GM19240 (cell line): ENCODE results near the gene ST3GAL6.

ENCODE experiments used
- DNase-seq: peaks from one replicate; pipeline ENCODE4 v3.0.0; 2011; ENCODE audit warnings: low spot score; ENCODE audit not compliant: insufficient read length

The ST3GAL6 gene

DNA sequence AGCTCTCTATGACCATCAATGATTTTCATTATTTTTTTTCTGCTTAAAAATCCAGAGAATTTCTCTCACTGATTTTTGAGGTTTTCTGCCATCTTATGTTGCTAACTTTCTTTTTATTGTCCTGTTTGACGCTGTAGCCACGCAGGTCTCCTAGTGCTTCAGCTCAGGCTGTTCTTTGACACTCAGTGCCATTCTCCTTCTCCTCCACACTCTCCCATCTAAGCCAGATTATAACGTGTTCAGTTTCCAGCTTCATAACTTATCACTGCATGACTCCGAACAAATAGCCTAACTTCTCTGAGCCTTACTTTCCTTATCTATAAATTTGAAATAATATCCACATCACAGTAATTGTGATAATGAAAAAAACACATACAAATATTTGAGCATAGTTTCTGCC, 22.8 kb upstream of the ST3GAL6 start:
- DNase-seq, result no peak

DNA sequence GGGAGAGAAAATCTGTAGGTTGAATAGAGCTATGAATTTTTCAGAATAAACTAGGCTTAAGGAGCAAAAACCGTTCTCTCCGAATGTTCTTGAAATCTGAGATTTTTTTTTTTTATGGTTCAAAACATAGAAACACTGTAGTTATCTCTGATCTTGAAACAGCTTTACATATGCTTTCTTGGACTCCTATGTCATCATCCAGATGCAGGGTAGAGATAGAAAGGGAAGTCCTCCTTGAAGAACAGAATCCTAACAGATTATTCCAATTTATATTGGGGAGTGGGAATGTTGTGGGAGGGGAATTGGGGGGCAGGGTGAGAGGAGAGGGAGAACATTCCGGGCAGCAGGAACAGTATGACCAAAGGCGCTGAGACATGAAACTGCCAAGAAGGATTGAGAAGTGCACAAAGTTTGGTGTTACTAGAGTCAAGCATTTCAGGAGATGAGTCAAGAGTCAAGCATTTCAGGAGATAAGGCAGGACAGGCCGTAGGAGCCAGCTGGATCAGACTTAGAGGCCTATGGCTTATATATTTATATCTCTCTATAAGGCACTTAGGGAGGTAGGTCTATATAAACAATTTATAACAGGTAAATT, 21.9 kb upstream of the ST3GAL6 start:
- no peak for DNase-seq

DNA sequence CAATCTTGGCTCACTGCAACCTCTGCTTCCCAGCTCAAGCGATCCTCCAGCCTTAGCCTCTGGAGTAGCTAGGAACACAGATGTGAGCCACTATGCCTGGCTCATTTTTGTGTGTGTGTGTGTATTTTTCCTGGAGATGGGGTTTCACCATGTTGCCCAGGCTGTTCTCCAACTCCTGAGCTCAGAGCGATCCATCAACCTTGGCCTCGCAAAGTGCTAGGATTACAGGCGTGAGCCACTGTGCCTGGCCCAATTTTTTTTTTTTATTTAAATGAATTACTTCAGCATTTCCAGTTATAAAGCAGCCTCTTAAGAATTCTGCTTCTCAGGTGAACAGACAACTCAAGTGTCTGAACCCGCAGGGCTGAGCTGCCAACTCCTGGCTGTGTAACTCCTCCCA, 20.1 kb upstream of the ST3GAL6 start:
- no peak for DNase-seq

DNA sequence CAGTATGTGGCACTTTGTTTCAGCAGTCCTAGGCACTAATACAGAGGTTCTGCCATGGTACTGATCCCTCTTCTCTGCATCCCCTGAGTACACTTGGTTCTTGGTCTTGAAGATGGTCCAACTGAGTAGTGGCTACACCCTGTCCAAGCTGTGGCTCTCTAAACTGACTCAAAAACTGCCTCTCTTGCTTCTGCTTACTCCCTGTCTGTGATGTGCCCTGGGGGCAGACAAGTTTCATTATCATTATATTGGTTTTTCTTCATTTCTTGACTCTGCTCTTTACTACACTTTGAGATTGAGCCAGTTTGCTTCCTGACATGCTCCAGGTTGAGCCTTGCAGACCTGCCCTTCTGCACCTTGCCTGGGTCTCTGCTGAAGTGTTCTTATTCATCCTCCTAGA, 18.9 kb upstream of the ST3GAL6 start:
- DNase-seq, result no peak

DNA sequence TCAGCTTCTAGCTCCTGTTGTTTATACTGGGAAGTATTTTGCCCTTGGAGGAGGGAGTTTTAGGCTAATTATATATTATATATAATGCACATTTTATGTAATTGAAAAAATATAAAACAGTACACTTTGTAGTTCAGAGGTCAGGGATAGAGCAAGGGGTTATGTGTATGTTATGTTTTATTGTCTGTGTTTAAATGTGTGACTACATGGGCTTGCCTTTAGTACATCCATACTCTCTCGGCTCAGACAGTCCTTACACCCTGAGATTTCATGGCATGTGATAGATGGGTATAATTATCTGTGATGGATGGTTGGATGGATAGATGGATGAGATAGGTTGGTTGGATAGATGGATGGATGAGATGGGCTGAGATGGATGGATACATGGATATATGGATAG, 17.4 kb upstream of the ST3GAL6 start:
- no peak for DNase-seq

DNA sequence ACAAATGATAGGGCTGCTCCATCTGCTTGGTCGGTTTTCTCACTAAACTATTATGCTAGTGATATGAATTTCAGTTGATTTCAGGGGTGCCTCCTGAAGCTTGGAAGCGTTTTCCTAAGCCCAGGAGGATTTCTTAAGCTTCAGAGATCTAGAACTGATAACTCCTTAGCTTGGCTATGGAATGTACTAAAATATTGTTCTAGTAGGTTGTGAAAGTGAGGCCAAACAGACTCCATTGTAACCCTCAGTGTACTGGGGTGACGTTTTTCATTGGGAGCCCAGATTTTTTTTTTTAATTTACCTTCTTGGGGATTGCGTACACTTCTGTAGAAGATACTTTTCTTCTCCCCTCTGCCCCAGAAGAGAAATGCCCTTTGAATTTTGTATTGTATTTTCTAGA, 17.0 kb upstream of the ST3GAL6 start:
- DNase-seq, result no peak

DNA sequence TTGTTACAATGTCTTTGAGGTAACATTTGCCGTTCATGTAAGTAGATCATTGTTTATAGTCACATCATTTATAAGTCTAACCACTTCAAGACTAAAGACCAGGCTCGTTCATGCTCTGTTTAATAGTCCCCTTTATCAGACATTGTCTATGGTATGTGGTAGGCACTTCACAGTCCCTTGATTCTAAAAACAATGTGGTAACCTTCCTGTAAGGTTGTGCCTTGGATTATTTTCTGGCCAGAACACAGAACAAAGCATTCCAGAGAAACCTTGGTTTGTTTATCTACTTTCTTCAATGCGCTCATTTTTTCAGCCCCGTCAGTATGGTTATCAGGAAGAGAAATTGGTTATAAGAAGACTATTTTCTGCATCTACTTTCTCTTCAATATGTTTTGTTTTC, 16.3 kb upstream of the ST3GAL6 start:
- DNase-seq, result no peak

DNA sequence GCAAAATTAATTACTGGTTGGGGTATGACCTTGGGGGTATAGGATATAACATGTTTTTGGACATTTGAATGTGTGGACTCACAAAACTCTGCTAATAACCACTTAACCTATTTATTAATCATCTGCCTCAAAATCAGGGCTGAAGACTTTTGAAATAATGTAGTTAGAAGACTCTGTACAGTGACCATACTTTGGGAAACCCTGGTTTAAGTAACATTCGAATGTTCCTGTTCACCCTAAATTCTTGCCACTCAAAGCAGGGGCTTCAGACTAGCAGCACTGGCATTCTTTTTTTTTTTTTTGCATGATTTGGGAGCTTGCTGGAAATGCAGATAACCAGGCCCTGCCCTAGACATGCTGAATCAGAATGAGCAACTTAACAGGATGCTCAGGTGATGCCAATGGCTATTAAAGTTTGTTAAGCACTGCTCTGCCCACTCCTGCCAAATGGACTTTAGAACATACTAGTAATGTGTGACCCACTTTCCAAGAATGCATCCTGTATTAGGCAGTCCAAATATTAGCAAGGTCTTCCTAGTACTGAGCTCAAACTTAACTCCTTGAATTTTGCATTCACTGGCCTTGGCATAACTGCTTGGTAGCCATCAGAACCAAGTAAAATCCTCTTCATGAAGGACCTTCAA, 12.7 kb upstream of the ST3GAL6 start:
- no peak for DNase-seq

DNA sequence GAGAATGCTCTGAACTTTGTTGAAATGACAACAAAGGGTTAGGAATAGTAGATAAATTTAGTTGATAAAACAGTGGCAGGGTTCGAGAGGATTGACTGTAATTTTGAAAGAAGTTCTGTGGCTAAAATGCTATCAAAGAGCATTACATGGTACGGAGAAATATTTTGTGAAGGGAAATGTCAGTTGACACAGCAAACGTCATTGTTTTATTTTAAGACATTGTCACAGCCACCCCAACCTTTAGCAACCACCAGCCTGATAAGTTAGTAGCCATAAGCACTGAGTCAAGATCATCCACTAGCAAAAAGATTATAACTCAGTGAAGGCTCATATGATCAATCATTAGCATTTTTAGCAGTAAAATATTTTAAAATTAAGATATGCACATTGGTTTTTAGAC, 8.7 kb upstream of the ST3GAL6 start:
- DNase-seq, result no peak

DNA sequence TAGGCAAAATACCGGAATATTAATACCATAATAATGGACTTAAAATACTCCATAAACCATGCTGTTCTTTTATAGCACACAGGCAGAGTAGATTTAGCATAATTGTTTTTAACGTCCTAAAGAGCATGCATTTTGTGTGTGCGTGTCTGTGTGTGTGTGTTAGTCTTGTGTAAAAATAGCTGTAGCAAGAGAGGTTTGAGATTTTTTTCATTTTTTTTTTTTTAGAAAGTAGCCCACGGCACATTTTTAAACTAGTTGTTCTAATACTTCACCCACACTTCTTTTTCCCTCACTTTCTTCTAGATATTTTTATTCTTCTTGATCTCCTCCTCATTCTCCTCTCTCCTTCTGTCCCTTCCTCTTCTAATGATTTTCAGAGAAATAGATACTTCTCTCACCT, 7.5 kb upstream of the ST3GAL6 start:
- no peak for DNase-seq

DNA sequence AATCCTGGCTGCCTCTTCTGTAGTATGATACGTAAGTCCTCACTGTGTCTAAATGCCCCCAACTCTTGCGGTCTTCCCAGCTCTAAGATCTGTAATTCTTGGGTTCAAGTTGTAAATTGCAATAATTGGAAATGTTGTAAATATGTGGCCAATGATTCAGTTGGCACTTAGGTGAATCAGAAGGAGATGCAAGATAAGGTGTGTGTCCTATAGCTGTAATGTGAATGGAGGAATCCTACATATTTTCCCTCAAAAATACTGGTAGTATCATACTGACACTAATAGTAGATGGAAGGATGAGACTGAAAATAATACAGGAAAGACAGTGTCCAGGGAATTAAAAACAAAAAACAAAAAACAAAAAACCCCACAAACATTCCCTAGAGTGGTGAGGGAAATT, 3.5 kb upstream of the ST3GAL6 start:
- no peak for DNase-seq

DNA sequence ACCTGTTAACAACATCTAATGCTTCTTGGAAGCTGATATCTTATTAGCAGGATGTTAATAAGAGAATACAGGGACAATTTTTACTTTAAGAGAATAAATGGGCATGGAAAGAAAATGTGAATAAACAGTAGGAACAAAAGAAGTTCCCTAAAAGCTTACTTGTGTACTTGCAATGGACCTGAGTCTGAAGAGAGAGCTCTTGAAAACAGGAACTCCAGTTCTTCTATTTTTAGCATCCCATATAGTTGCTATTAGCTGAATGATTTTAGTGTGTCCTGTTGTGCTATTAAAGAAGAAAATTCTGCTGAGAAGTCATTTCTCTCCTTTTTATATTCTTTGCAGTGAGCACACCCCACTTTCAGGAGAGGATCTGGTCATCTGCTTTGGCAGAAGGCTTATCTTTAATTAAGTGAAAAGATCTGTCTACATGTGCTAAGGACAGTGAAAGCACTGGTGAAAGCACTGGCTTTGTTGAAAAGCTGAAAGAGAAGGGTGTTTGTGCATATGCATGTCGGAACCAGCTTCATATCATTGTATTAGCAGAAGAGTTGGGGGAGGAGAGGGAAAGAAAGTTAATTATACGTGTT, 1.4 kb upstream of the ST3GAL6 start:
- no peak for DNase-seq

DNA sequence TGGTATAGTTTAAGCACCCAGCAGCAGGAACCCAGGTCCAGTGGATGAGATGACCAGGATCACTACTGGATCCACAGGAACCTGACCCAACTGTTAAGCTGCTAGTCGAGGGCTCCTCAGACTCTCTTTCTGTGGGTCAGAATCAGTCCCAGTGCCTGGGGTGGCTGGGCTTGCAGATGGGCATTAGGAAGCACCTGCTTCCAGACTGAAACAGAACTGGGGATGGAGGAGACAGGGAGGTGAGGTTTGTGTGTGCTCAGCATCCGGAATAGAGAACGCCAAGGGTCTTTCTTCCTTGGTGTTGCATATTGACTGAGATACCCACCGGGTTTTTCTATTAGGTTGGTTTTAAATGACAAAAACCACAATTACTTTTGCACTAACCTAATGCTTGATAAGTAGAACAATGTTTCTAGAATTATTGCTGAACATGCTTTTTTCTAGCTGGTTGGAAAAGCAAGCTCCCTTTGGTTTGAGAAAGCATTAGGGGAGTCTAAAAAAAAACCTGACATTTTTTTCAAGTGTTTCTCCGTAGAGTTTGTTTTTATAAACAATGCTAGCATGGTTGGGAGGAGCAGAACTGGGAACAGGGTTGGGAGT, 779 bp downstream of the ST3GAL6 start:
- no peak for DNase-seq

DNA sequence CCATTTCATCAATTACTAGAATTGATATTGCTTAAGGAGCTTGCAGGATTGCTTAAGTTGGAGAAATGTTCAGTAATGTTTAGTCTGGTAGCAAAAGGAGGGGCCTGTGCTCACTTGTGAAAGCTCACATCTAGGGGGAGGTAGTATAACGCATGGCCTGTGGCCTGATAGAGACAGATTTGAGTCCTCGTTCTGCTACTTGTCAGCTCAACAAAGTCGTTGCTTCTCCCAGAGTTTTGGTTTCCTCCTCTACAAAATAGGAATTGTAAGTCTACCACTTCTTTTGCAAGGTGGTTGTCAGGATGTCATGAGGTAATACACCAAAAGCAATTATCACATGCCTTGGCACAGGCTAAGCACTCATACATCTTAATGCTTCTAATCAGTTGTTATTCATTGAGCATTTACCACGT, 1.3 kb downstream of the ST3GAL6 start:
- DNase-seq, result no peak

DNA sequence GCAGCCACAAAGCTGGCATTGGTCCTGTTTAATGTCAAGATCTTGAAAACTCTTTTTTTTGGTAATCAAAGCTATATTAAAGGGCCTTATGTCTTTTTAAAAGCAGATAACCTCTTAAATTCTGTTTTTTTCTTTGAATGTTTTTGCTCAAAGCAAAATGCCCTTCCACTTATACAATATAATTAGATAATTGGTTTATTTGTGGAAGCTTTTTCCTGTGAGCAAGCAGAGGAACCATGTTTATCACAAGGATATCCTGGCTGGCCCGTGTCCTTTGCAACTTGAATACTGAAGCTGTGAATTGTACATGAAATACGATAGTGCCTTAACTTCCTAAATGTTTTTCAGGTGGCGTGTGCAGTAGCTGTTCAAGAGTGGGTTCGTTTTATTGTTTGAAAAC, 2.6 kb downstream of the ST3GAL6 start:
- no peak for DNase-seq

DNA sequence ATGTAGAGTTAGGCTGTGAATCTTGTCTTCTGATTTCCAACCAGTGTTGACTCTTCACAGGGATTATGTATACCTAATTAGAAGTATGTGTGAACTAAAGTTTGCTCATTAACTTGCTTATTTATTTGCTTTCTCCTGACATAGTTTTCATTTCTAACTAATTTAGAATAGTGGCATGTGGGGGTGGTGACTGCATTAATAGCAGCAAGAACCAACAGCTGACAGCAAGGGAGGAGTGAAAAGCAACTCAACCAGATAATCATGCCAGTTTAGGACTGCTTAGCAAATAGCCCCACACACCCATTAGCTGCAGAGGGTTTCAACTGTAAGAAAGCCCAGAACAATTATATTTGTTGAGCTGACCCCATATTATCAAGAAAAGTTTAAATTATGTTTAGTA, 3.8 kb downstream of the ST3GAL6 start:
- no peak for DNase-seq

DNA sequence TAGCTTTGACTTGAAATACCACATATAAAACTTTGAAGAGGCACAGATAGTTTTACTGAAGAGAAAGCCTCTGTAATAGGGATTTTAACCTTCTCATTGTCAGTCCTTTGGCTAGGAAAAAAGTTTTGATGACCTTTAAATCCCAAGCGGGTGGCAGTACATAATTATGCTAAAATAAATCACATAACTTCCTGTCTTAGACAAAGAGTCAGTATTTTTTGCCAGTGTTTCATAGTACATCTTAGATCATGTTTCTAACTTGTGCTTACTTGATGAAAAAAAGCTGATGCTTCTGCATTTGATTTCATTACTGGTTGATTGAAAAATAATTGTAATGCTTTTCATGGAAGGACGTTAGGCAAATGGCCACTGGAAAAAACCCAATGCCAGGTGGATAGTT, 5.8 kb downstream of the ST3GAL6 start:
- no peak for DNase-seq

DNA sequence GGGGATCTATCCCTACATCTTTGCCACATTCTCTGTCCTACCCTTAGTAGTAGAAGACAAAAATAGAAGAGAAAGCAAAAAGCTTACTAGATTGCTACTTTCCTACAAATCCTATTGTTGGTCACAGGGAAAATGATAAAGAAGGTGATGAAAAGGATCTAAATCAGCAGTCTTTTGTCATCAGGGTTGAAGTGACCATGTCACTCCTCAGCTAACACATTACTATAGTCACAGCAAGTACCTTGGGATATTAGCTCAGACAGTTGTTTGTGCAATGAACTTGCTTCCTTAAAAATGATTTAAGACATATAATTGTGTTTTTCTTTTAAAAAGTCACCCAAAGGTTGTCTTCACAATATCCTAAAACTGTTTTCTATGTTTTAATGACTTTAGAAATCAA, 6.3 kb downstream of the ST3GAL6 start:
- no peak for DNase-seq

DNA sequence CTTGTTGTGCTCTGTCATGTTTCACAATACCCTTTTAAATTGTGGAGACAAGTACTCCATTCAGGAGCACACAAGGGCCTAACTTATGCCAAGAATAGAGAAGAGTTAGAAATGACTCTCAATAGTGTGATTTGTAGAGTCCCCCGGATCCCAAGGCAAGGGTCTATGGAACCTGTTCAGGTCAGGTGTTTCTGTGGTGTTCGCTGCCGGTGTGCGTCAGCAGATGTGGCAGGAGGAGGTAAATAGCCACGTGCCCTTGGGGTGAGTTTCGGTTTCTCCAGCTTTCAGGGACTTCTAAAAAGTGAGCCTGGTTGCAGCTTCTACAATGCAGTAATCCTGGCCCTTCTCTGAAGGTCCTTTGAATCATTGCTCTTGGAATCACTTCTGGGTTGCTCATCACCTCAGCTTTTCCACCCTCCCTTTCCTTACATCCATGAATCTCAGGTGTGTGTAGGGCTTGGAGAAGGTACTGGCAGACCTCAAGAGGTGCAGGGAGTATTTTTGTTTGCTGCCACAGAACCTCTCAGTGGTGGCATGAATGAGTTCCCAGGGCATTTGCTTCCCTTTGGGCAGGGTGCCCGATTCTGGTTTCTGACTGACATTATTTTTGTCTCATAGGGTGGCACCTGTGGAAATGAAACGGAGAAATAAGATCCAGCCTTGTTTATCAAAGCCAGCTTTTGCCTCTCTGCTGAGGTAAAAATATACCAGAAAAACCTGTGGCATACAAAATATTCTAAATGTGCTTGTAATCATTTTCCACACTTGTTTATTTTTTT, 7.3 kb downstream of the ST3GAL6 start:
- no peak for DNase-seq

DNA sequence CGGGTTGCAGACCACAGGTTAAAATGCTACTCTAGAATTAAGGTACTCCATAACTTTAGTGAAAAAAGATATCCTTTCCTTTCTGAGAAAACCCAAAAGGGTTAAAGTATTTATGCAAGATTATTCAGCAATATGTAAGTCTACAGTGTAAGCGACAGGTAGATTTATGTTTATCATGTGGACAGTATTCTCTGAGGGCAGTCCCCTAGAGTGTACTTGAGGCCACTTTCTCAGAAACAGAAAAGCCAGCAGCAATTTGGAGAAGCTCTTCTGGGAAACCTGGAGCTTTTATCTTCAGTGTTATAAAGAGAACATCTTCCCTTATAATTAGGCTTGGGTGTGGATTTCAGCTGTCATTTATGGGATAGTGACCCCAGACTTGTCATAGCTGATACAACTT, 8.9 kb downstream of the ST3GAL6 start:
- no peak for DNase-seq

DNA sequence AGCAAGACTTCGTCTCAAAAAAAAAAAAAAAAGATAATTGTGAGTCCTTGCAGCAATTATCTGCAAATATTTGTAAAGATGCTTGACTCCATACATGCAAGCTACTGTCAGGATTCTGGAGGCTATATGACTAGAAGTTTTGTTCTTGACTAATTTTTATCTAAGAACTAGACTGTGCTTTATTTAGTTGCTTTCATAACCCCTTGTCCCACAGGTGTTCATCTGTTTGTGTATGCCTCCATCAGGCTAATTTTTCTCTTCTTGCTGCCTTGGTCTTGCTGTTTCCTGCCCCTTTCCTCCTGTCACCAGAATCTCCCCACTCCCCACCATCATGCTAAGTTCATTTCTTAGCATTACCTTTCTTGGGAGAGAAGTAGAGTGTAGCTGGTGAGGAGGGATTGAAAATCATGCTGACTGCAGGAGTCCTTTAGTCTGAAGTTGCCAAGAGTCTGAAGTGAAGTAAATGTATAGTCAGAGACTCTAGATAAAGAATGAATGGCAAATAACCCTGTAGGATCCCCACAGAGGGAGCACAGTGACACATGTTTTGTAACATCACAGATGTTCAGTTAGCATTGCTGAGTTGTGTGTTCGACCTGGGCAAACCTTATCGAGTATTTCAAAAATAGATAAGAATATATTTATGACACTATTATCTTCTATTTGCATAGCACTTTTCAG, 12.5 kb downstream of the ST3GAL6 start:
- DNase-seq, result no peak

DNA sequence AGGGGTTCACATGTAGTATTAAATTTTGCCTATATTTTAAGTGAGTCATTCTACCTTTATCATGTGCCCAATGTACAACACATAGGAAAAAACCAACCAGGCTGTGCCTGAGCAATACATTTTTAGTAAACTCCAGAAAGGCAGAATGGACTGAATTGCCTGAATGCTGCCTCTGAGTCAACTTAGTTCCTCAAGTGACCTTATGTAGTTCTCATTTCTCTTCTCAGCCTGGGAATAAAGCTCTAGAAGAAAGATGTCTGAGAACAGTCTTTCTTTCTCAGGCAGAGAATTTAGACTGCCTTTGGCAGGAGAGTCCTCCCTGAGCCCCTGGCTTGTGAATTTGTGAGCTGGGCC, 13.0 kb downstream of the ST3GAL6 start:
- DNase-seq, result no peak
